Measurements from ENCODE around the gene MARCOL.

The MARCOL gene

GRCh38 chr5:148238418-148238794 lies at the start of gene MARCOL:
MARCOL (plus strand) TSS chr5:148238525; CDS start chr5:148238598, 73 bp downstream.
- DNase-seq, result no peak

GRCh38 chr5:148191010-148191409 lies 47.3 kb upstream of the MARCOL start:
- DNase-seq, result no peak

GRCh38 chr5:148193202-148193601 lies 45.1 kb upstream of the MARCOL start:
- no peak for DNase-seq

- no peak for DNase-seq
Observed at GRCh38 chr5:148201151-148201550, 37.2 kb upstream of the MARCOL start.

- no peak for DNase-seq
Observed at GRCh38 chr5:148202531-148203203, 35.7 kb upstream of the MARCOL start, which contains the start of gene SPINK6. SPINK6 (plus strand) TSS chr5:148203042; CDS start chr5:148203097, 55 bp downstream.

GRCh38 chr5:148205044-148205806 lies 33.1 kb upstream of the MARCOL start:
- DNase-seq, result no peak

GRCh38 chr5:148205865-148206264 lies 32.5 kb upstream of the MARCOL start:
- DNase-seq, result no peak

GRCh38 chr5:148206620-148207019 lies 31.7 kb upstream of the MARCOL start:
- DNase-seq, result no peak

GRCh38 chr5:148208226-148208625 lies 30.1 kb upstream of the MARCOL start:
- DNase-seq, result no peak

GRCh38 chr5:148209151-148209770 lies 29.1 kb upstream of the MARCOL start:
- DNase-seq, result no peak

GRCh38 chr5:148214665-148215185 lies 23.6 kb upstream of the MARCOL start:
- no peak for DNase-seq

- no peak for DNase-seq
Observed at GRCh38 chr5:148221508-148221907, 16.8 kb upstream of the MARCOL start.

- no peak for DNase-seq
Observed at GRCh38 chr5:148224117-148224742, 14.1 kb upstream of the MARCOL start.

- DNase-seq, result no peak
Observed at GRCh38 chr5:148228392-148228984, 9.8 kb upstream of the MARCOL start.

- DNase-seq, result no peak
Observed at GRCh38 chr5:148229840-148230239, 8.5 kb upstream of the MARCOL start.

GRCh38 chr5:148230240-148230639 lies 8.1 kb upstream of the MARCOL start:
- no peak for DNase-seq

GRCh38 chr5:148237785-148238417 lies 424 bp upstream of the MARCOL start:
- no peak for DNase-seq

GRCh38 chr5:148248894-148249293 lies 10.6 kb downstream of the MARCOL start:
- DNase-seq, result no peak

- no peak for DNase-seq
Observed at GRCh38 chr5:148255456-148255855, 17.1 kb downstream of the MARCOL start.

GRCh38 chr5:148259288-148259687 lies 21.0 kb downstream of the MARCOL start:
- DNase-seq, result no peak

GRCh38 chr5:148261221-148261620 lies 22.9 kb downstream of the MARCOL start:
- DNase-seq, result no peak

- DNase-seq, result no peak
Observed at GRCh38 chr5:148267962-148268361, 29.6 kb downstream of the MARCOL start.

All from GDM1 (cell line).